Stimulated activated naive B cell treated with anti-CD40 and anti-IgM and Interleukin-4, amounts not matched to agents 10 μg/mL and 1 μg/mL and 100 μg/mL, for 72 hours (primary cell): Measurements from ENCODE around the gene NHERF1.

ENCODE experiments used
- ATAC-seq, 2 donors: fragments of 150-1000 bp; cut with Tn5 transposase; replicated peaks; 2 replicates each; pipeline ENCODE4 v1.10.0; 2021; ENCODE audit warnings: moderate library complexity in 1 of 2
- DNase-seq: peaks from one replicate; pipeline ENCODE4 v3.0.0; 2021
- H3K27ac Mint-ChIP-seq: one replicate; pipeline ENCODE4 v1.8.0; 2022; ENCODE audit warnings: mild to moderate bottlenecking, mixed read lengths
- H3K27me3 Mint-ChIP-seq, 2 donors: one replicate each; pipeline ENCODE4 v1.8.0; 2022; ENCODE audit warnings: mixed read lengths in 2 of 2
- H3K36me3 Mint-ChIP-seq, 2 donors: one replicate each; pipeline ENCODE4 v1.8.0; 2022; ENCODE audit warnings: mixed read lengths in 2 of 2, mild to moderate bottlenecking in 1 of 2
- H3K4me1 Mint-ChIP-seq, 2 donors: one replicate each; pipeline ENCODE4 v1.8.0; 2022; ENCODE audit warnings: mixed read lengths in 2 of 2, mild to moderate bottlenecking in 1 of 2
- H3K4me3 Mint-ChIP-seq, 2 donors: one replicate each; pipeline ENCODE4 v1.8.0; 2022; ENCODE audit warnings: mild to moderate bottlenecking in 2 of 2, mixed read lengths in 2 of 2, moderate library complexity in 1 of 2
- H3K9me3 Mint-ChIP-seq, 2 donors: one replicate each; pipeline ENCODE4 v1.8.0; 2022; ENCODE audit warnings: mixed read lengths in 2 of 2, mild to moderate bottlenecking in 1 of 2

NHERF1 gene

GRCh38 chr17:74785981-74786360, 37.5 kb downstream of the NHERF1 start:
- DNase-seq (no peak), ATAC-seq (peak in 1 of 2 donors; percentile 31)
- no peaks in the 10 kb centered on the region for H3K9me3 Mint-ChIP-seq
- no peak overlapping the region for H3K27ac Mint-ChIP-seq
- peaks cover 31 to 43% of the 10 kb centered on the region in 2 donors for H3K4me1 Mint-ChIP-seq
- no peaks in the 10 kb centered on the region for H3K27me3 Mint-ChIP-seq
- H3K4me3 Mint-ChIP-seq, result no peak overlapping the region
- H3K36me3 Mint-ChIP-seq, result peaks cover 64 to 68% of the 10 kb centered on the region in 2 donors

GRCh38 chr17:74786431-74787055, 38.1 kb downstream of the NHERF1 start:
- peaks cover 65 to 71% of the 10 kb centered on the region in 2 donors for H3K36me3 Mint-ChIP-seq
- no peak overlapping the region for H3K27ac Mint-ChIP-seq
- no peaks in the 10 kb centered on the region for H3K27me3 Mint-ChIP-seq
- ATAC-seq (no peak), DNase-seq (no peak)
- peaks cover 32 to 40% of the 10 kb centered on the region in 2 donors for H3K4me1 Mint-ChIP-seq
- H3K4me3 Mint-ChIP-seq, result no peak overlapping the region
- H3K9me3 Mint-ChIP-seq, result no peaks in the 10 kb centered on the region

- H3K9me3 Mint-ChIP-seq, result no peaks in the 10 kb centered on the region
- peaks cover 61 to 71% of the 10 kb centered on the region in 2 donors for H3K36me3 Mint-ChIP-seq
- DNase-seq (no peak), ATAC-seq (no peak)
- H3K4me1 Mint-ChIP-seq, result peaks cover 16 to 21% of the 10 kb centered on the region in 2 donors
- no peaks in the 10 kb centered on the region for H3K27me3 Mint-ChIP-seq
- no peak overlapping the region for H3K27ac Mint-ChIP-seq
- no peak overlapping the region for H3K4me3 Mint-ChIP-seq
Measured at GRCh38 chr17:74790161-74791058, 42.0 kb downstream of the NHERF1 start.

- Mint-ChIP-seq H3K27me3 (no peaks in the 10 kb centered on the region), H3K27ac (no peak overlapping the region), H3K4me3 (no peak overlapping the region), H3K36me3 (peaks cover 60 to 77% of the 10 kb centered on the region in 2 donors), H3K4me1 (peaks cover 8 to 11% of the 10 kb centered on the region in 2 donors), H3K9me3 (no peaks in the 10 kb centered on the region)
- ATAC-seq (no peak), DNase-seq (no peak)
Measured at GRCh38 chr17:74792586-74793105, 44.2 kb downstream of the NHERF1 start.

GRCh38 chr17:74795327-74796020, 47.0 kb downstream of the NHERF1 start:
- peaks cover 64 to 77% of the 10 kb centered on the region in 2 donors for H3K36me3 Mint-ChIP-seq
- no peak overlapping the region for H3K4me3 Mint-ChIP-seq
- no peak overlapping the region for H3K27ac Mint-ChIP-seq

GRCh38 chr17:74796211-74796610, 47.8 kb downstream of the NHERF1 start:
- Mint-ChIP-seq H3K36me3 (peaks cover 66 to 79% of the 10 kb centered on the region in 2 donors), H3K9me3 (no peaks in the 10 kb centered on the region), H3K27ac (no peak overlapping the region), H3K4me3 (no peak overlapping the region), H3K4me1 (peaks cover 3 to 4% of the 10 kb centered on the region in 2 donors), H3K27me3 (no peaks in the 10 kb centered on the region)
- DNase-seq (no peak), ATAC-seq (no peak)

More at GRCh38 chr17:74795327-74796020, 47.0 kb downstream of the NHERF1 start:
- DNase-seq, result no peak
- no peaks in the 10 kb centered on the region for H3K27me3 Mint-ChIP-seq
- H3K4me1 Mint-ChIP-seq, result peaks cover 4 to 10% of the 10 kb centered on the region in 2 donors
- ATAC-seq, result no peak
- H3K9me3 Mint-ChIP-seq, result no peaks in the 10 kb centered on the region

- Mint-ChIP-seq H3K9me3 (no peaks in the 10 kb centered on the region), H3K4me3 (no peak overlapping the region), H3K4me1 (no peaks in the 10 kb centered on the region), H3K36me3 (peaks cover 65 to 80% of the 10 kb centered on the region in 2 donors), H3K27me3 (no peaks in the 10 kb centered on the region), H3K27ac (no peak overlapping the region)
- ATAC-seq (no peak), DNase-seq (no peak)
Measured at GRCh38 chr17:74796866-74797265, 48.4 kb downstream of the NHERF1 start.

- Mint-ChIP-seq H3K9me3 (no peaks in the 10 kb centered on the region), H3K4me3 (no peak overlapping the region), H3K36me3 (peaks cover 66 to 78% of the 10 kb centered on the region in 2 donors), H3K27me3 (no peaks in the 10 kb centered on the region), H3K27ac (no peak overlapping the region), H3K4me1 (no peaks in the 10 kb centered on the region)
- no peak for DNase-seq
- no peak for ATAC-seq
Measured at GRCh38 chr17:74797824-74798223, 49.4 kb downstream of the NHERF1 start.

- no peaks in the 10 kb centered on the region for H3K9me3 Mint-ChIP-seq
- no peak overlapping the region for H3K4me3 Mint-ChIP-seq
- H3K27me3 Mint-ChIP-seq, result no peaks in the 10 kb centered on the region
- H3K27ac Mint-ChIP-seq, result no peak overlapping the region
- H3K4me1 Mint-ChIP-seq, result no peaks in the 10 kb centered on the region
- DNase-seq, result no peak
- H3K36me3 Mint-ChIP-seq, result peaks cover 61 to 74% of the 10 kb centered on the region in 2 donors
- no peak for ATAC-seq
Measured at GRCh38 chr17:74798239-74798707, 49.8 kb downstream of the NHERF1 start.

- Mint-ChIP-seq H3K4me3 (no peak overlapping the region), H3K9me3 (no peaks in the 10 kb centered on the region), H3K36me3 (peaks cover 63 to 71% of the 10 kb centered on the region in 2 donors), H3K4me1 (no peaks in the 10 kb centered on the region), H3K27me3 (no peaks in the 10 kb centered on the region), H3K27ac (no peak overlapping the region)
- DNase-seq (no peak), ATAC-seq (no peak)
Measured at GRCh38 chr17:74799097-74799496, 50.7 kb downstream of the NHERF1 start.

GRCh38 chr17:74800531-74800930, 52.1 kb downstream of the NHERF1 start:
- H3K27me3 Mint-ChIP-seq, result no peaks in the 10 kb centered on the region
- no peak overlapping the region for H3K27ac Mint-ChIP-seq
- no peak for DNase-seq
- H3K4me1 Mint-ChIP-seq, result no peaks in the 10 kb centered on the region
- peaks cover 59 to 67% of the 10 kb centered on the region in 2 donors for H3K36me3 Mint-ChIP-seq
- ATAC-seq, result no peak
- H3K9me3 Mint-ChIP-seq, result no peaks in the 10 kb centered on the region
- H3K4me3 Mint-ChIP-seq, result no peak overlapping the region

GRCh38 chr17:74801896-74802295, 53.5 kb downstream of the NHERF1 start:
- Mint-ChIP-seq H3K4me3 (no peak overlapping the region), H3K27me3 (no peaks in the 10 kb centered on the region), H3K9me3 (no peaks in the 10 kb centered on the region), H3K27ac (no peak overlapping the region), H3K4me1 (no peaks in the 10 kb centered on the region), H3K36me3 (peaks cover 54 to 66% of the 10 kb centered on the region in 2 donors)
- ATAC-seq, result no peak
- DNase-seq, result no peak

GRCh38 chr17:74803388-74803930, 55.0 kb downstream of the NHERF1 start:
- Mint-ChIP-seq H3K27me3 (no peaks in the 10 kb centered on the region), H3K27ac (no peak overlapping the region), H3K4me3 (no peak overlapping the region), H3K4me1 (no peaks in the 10 kb centered on the region), H3K9me3 (no peaks in the 10 kb centered on the region), H3K36me3 (peaks cover 54 to 67% of the 10 kb centered on the region in 2 donors)
- DNase-seq (no peak), ATAC-seq (no peak)

- Mint-ChIP-seq H3K36me3 (peaks cover 53 to 66% of the 10 kb centered on the region in 2 donors), H3K27ac (no peak overlapping the region), H3K4me1 (peaks cover 3 to 4% of the 10 kb centered on the region in 2 donors), H3K9me3 (no peaks in the 10 kb centered on the region), H3K27me3 (no peaks in the 10 kb centered on the region), H3K4me3 (no peak overlapping the region)
- no peak for DNase-seq
- ATAC-seq, result no peak
Measured at GRCh38 chr17:74803971-74804370, 55.5 kb downstream of the NHERF1 start.
